Vagina (tissue), 2 donors: Measurements from ENCODE around the gene ENOX1.

Experiments
- CTCF ChIP-seq, 3 experiments: fragments of 450-650 bp in 2 of 3; fragments of 200-600 bp in 1 of 3; sonication (generic) in 1 of 3; IDR thresholded peaks; one replicate each; pipeline ENCODE4 v1.5.1; 2017 to 2019; ENCODE audit warnings: antibody characterized with exemption in 3 of 3, mild to moderate bottlenecking in 2 of 3, moderate library complexity in 2 of 3
- POLR2A ChIP-seq, 2 donors: fragments of 450-650 bp; IDR thresholded peaks; one replicate each; pipeline ENCODE4 v1.6.1; 2017; ENCODE audit warnings: antibody characterized with exemption in 2 of 2, mild to moderate bottlenecking in 2 of 2, moderate library complexity in 2 of 2
- POLR2AphosphoS5 ChIP-seq, 2 donors: sonication (generic); formaldehyde crosslinking; IDR thresholded peaks; one replicate each; pipeline ENCODE4 v1.9.0; 2017; ENCODE audit warnings: antibody characterized with exemption in 2 of 2, mild to moderate bottlenecking in 2 of 2, low read depth in 1 of 2; ENCODE audit not compliant: insufficient read depth in 1 of 2

GRCh38 chr13:43373400-43373799, 413.4 kb downstream of the ENOX1 start:
- TF ChIP-seq POLR2AphosphoS5 (IDR thresholded peaks at IDR 0.05; ENCODE audit: insufficient read depth in 1 of 2, low read depth in 1 of 2) (no peak), CTCF (IDR thresholded peaks at IDR 0.05) (no peak), POLR2A (IDR thresholded peaks at IDR 0.05) (no peak)
